Heart right ventricle (tissue), 16 donors: ENCODE measurements around the gene TLR1. TPM values are rescaled to one million over a fixed set of nuclear protein-coding genes. Genes with fewer than 3 reads are reported as not detected.

Source experiments
- ATAC-seq, 8 donors: fragments of 200-7000 bp; cut with Tn5 transposase; one replicate each; pipeline ENCODE4 v1.9.1; 2020; ENCODE audit warnings: mild to moderate bottlenecking in 8 of 8, moderate library complexity in 8 of 8, moderate number of reproducible peaks in 1 of 8
- DNase-seq, 2 donors: peaks; one replicate each; pipeline ENCODE4 v3.0.0-alpha.2; 2020
- H3K27ac ChIP-seq, 10 donors: fragments of 200-600 bp; sonication (generic) in 2 of 10; one replicate each; pipeline versions ENCODE4 v1.5.0 to v1.8.0; 2020 to 2022; ENCODE audit warnings: mild to moderate bottlenecking in 3 of 10
- H3K27me3 ChIP-seq, 7 donors: fragments of 200-600 bp; one replicate each; pipeline ENCODE4 v1.8.0; 2021 to 2022; ENCODE audit warnings: mild to moderate bottlenecking in 2 of 7
- H3K36me3 ChIP-seq, 9 donors: fragments of 200-600 bp; sonication (generic) in 1 of 9; one replicate each; pipeline versions ENCODE4 v1.5.0 to v1.8.0; 2020 to 2022; ENCODE audit warnings: mild to moderate bottlenecking in 2 of 9
- H3K4me1 ChIP-seq, 9 donors: fragments of 200-600 bp; sonication (generic) in 1 of 9; one replicate each; pipeline versions ENCODE4 v1.5.0 to v1.8.0; 2020 to 2022; ENCODE audit warnings: mild to moderate bottlenecking in 4 of 9
- H3K4me3 ChIP-seq, 10 donors: fragments of 200-600 bp; sonication (generic) in 2 of 10; one replicate each; pipeline versions ENCODE4 v1.5.0 to v1.8.0; 2020 to 2022; ENCODE audit warnings: mild to moderate bottlenecking in 7 of 10, moderate library complexity in 2 of 10
- H3K9me3 ChIP-seq, 11 donors: fragments of 200-600 bp in 10 of 11; sonication (generic) in 2 of 11; one replicate each; pipeline versions ENCODE4 v1.5.0 to v1.8.0; 2013 to 2022; ENCODE audit warnings: mild to moderate bottlenecking in 2 of 11, control low read depth in 1 of 11, moderate library complexity in 1 of 11
- WGBS, 2 donors: extraction: QIAGEN DNeasy Blood & Tissue Kit; methylation state at CpG; one replicate each; pipeline ENCODE4 v1.1.7; 2013; ENCODE audit warnings: inconsistent platforms in 1 of 2; 5-methylcytosine and 5-hydroxymethylcytosine counted together
- intact Hi-C, 10 donors: fragments of 100-400 bp; cut with DNase I; formaldehyde crosslinking; loops; one replicate each; pipeline versions ENCODE4 v1.11.1 to v1.14.2; 2022
- polyA plus RNA-seq, 2 donors: library from polyadenylated mRNA; stranded (reverse); fragments of 200-250 nt; gene quantifications; one replicate each; pipeline ENCODE4 v1.2.3, GENCODE V29; 2013
- total RNA-seq, 10 donors: library from RNA; stranded (reverse); fragmentation: NEBNext Ultra II Directional in 3 of 10; extraction: Animal tissue kit (Norgen Biotek cat#: 25700) in 3 of 10; gene quantifications; one replicate each; pipeline versions ENCODE4 v1.2.1 to v1.2.4, GENCODE V29; 2021 to 2023
- TF ChIP-seq, protein P1 (sequence below), 9 donors: fragments of 200-600 bp; sonication (generic) in 2 of 9; IDR thresholded peaks; one replicate each; pipeline versions ENCODE4 v1.5.0 to v1.8.0; 2021 to 2022; ENCODE audit warnings: antibody characterized with exemption in 9 of 9, mild to moderate bottlenecking in 5 of 9, moderate library complexity in 1 of 9
- donor health status: Arrhythmogenic right ventricular cardiomyopathy.
- donor health status: ischemic (EF 13 %, LVEDD 7.1; RV severe dilation, severe dysfunction).
- donor health status: healthy with polysubstance abuse.
- donor health status: DM: no; HTN: yes; CAD: no.
- donor health status: DM: no; HTN: no; CAD: no.
- donor health status: ischemic (EF 25% LVEDD 6.9; RV normal size, moderate dysfunction).
- donor health status: ischemic (EF 25% LVEDD 5.7; RV mildly dilated, moderate dysfunction).
- donor health status: healthy.
- donor health status: DM: yes; HTN: yes; CAD: no.
- donor health status: Ischemic cardiomyopathy.
- donor health status: ischemic (EF 35%, LVEDD 5.7; RV mildly dilated, moderate dysfunction).
- donor health status: nonischemic (EF 11% LVEDD 7.7; RV severe dilation, severe dysfunction).
- donor health status: DM: yes; HTN: yes; CAD: no.
- donor health status: PGD.
- donor health status: ischemic (EF 29% LVEDD 5.4; RV normal size, mild dysfunction).
- donor health status: nonischemic (EF 23%, LVEDD 6.1; RV moderate dilation, normal function).

TLR1 gene
- total and polyA plus RNA-seq, 12 donors: 0.49 to 14.0 (median 2.8) TPM

GRCh38 chr4:38822748-38823303 is 18.2 kb upstream of the TLR1 start:
- Histone ChIP-seq H3K27me3 (no peaks in the 10 kb centered on the region), H3K27ac (no peak overlapping the region), H3K4me1 (peaks cover 0 to 25% (median 0%) of the 10 kb centered on the region in 9 donors), H3K9me3 (peaks cover 0 to 13% (median 0%) of the 10 kb centered on the region in 11 donors), H3K36me3 (peaks cover 0 to 4% (median 0%) of the 10 kb centered on the region in 9 donors), H3K4me3 (no peak overlapping the region)
- ATAC-seq: no peak
- DNase-seq: no peak
- TF ChIP-seq, protein P1, sequence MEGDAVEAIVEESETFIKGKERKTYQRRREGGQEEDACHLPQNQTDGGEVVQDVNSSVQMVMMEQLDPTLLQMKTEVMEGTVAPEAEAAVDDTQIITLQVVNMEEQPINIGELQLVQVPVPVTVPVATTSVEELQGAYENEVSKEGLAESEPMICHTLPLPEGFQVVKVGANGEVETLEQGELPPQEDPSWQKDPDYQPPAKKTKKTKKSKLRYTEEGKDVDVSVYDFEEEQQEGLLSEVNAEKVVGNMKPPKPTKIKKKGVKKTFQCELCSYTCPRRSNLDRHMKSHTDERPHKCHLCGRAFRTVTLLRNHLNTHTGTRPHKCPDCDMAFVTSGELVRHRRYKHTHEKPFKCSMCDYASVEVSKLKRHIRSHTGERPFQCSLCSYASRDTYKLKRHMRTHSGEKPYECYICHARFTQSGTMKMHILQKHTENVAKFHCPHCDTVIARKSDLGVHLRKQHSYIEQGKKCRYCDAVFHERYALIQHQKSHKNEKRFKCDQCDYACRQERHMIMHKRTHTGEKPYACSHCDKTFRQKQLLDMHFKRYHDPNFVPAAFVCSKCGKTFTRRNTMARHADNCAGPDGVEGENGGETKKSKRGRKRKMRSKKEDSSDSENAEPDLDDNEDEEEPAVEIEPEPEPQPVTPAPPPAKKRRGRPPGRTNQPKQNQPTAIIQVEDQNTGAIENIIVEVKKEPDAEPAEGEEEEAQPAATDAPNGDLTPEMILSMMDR (IDR thresholded peaks at IDR 0.05): no peak
- whole genome bisulfite sequencing, 2 donors: 77 to 82% methylated on average over 5 of the region's 5 CpGs
- intact Hi-C loops: no loop called here

- intact Hi-C loops: no loop called here
Observed at GRCh38 chr4:38821739-38822138, 17.1 kb upstream of the TLR1 start.

GRCh38 chr4:38820329-38821061 is 15.9 kb upstream of the TLR1 start:
- Histone ChIP-seq H3K36me3 (peaks cover 0 to 4% (median 0%) of the 10 kb centered on the region in 9 donors), H3K27ac (no peak overlapping the region), H3K4me3 (no peak overlapping the region), H3K27me3 (no peaks in the 10 kb centered on the region), H3K9me3 (peaks cover 0 to 15% (median 0%) of the 10 kb centered on the region in 11 donors), H3K4me1 (peaks cover 0 to 39% (median 0%) of the 10 kb centered on the region in 9 donors)
- TF ChIP-seq, protein P1 (IDR thresholded peaks at IDR 0.05): no peak
- 84 to 89% methylated on average over 4 of the region's 4 CpGs for WGBS, 2 donors
- intact Hi-C loops: no loop called here
- DNase-seq (no peak), ATAC-seq (no peak)

More at GRCh38 chr4:38821739-38822138, 17.1 kb upstream of the TLR1 start:
- Histone ChIP-seq H3K27me3 (no peaks in the 10 kb centered on the region), H3K9me3 (peaks cover 0 to 13% (median 0%) of the 10 kb centered on the region in 11 donors), H3K27ac (no peak overlapping the region), H3K4me3 (no peak overlapping the region), H3K36me3 (peaks cover 0 to 4% (median 0%) of the 10 kb centered on the region in 9 donors), H3K4me1 (peaks cover 0 to 29% (median 0%) of the 10 kb centered on the region in 9 donors)
- TF ChIP-seq, protein P1 (IDR thresholded peaks at IDR 0.05): no peak
- DNase-seq: no peak
- WGBS, 2 donors: 93 to 97% methylated on average over 3 of the region's 3 CpGs
- no peak for ATAC-seq

DNA sequence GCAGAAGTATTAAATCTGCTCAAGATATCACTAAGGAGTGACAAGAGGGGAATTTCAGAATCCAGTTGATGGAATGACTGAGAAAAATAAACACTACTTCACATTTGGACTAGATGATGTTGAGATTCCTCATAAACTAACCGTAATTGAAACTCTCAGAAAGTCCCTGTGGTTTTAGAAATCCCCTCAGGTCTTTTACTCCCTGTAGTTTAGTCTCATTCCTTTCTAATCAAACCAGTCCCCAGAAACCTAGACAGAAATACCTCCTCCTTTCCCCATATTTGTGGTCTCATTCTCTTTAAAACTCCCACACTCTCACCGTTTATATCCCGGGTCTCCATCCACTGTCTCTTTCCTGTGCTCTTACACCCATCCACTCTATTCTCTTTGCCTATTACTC is 15.0 kb upstream of the TLR1 start:
- 76% methylated on average over 3 of the region's 3 CpGs for WGBS, 2 donors
- Histone ChIP-seq H3K27ac (no peak overlapping the region), H3K4me3 (no peak overlapping the region), H3K27me3 (peaks cover 0 to 1% (median 0%) of the 10 kb centered on the region in 7 donors), H3K4me1 (peaks cover 0 to 48% (median 0%) of the 10 kb centered on the region in 9 donors), H3K9me3 (peaks cover 0 to 22% (median 0%) of the 10 kb centered on the region in 11 donors), H3K36me3 (peaks cover 0 to 4% (median 0%) of the 10 kb centered on the region in 9 donors)
- intact Hi-C loops: loop anchor here in 1 of 10 donors (1.0 kb wide), 1 partner anchor 43 kb away; no protein-coding TSS in a partner anchor
- DNase-seq: no peak
- ATAC-seq: no peak
- TF ChIP-seq, protein P1 (IDR thresholded peaks at IDR 0.05): no peak
